GM19193 (cell line): ENCODE measurements around the gene TEX36.

Experiments used
- POLR2A ChIP-seq: IDR thresholded peaks from 4 replicates; pipeline ENCODE4 v1.6.1; 2011; ENCODE audit not compliant: insufficient read depth, insufficient read length; ENCODE audit errors: extremely low read depth

Gene TEX36

GRCh38 chr10:125626671-125627070 lies 56.3 kb downstream of the TEX36 start:
- TF ChIP-seq POLR2A, result no peak

- TF ChIP-seq POLR2A, result no peak
Measured at GRCh38 chr10:125625586-125625985, 57.4 kb downstream of the TEX36 start.

- TF ChIP-seq POLR2A, result no peak
Measured at GRCh38 chr10:125624800-125625199, 58.2 kb downstream of the TEX36 start.

- TF ChIP-seq POLR2A, result no peak
Measured at GRCh38 chr10:125621052-125621451, 61.9 kb downstream of the TEX36 start.

- no peak for TF ChIP-seq POLR2A
Measured at GRCh38 chr10:125620401-125620800, 62.6 kb downstream of the TEX36 start.

GRCh38 chr10:125611756-125612155 lies 71.2 kb downstream of the TEX36 start:
- TF ChIP-seq POLR2A, result no peak

- TF ChIP-seq POLR2A, result no peak
Measured at GRCh38 chr10:125611216-125611615, 71.7 kb downstream of the TEX36 start.

GRCh38 chr10:125609859-125610258 lies 73.1 kb downstream of the TEX36 start:
- TF ChIP-seq POLR2A, result no peak

GRCh38 chr10:125608474-125608873 lies 74.5 kb downstream of the TEX36 start:
- no peak for TF ChIP-seq POLR2A

- no peak for TF ChIP-seq POLR2A
Measured at GRCh38 chr10:125607689-125608290, 75.2 kb downstream of the TEX36 start.

- TF ChIP-seq POLR2A, result no peak
Measured at GRCh38 chr10:125606414-125607010, 76.5 kb downstream of the TEX36 start.
